Vagina (tissue), 2 donors: ENCODE data around the gene PEX10.

Experiments
- POLR2A ChIP-seq, 2 donors: fragments of 450-650 bp; IDR thresholded peaks; one replicate each; pipeline ENCODE4 v1.6.1; 2017; ENCODE audit warnings: antibody characterized with exemption in 2 of 2, mild to moderate bottlenecking in 2 of 2, moderate library complexity in 2 of 2
- POLR2AphosphoS5 ChIP-seq, 2 donors: sonication (generic); formaldehyde crosslinking; IDR thresholded peaks; one replicate each; pipeline ENCODE4 v1.9.0; 2017; ENCODE audit warnings: antibody characterized with exemption in 2 of 2, mild to moderate bottlenecking in 2 of 2, low read depth in 1 of 2; ENCODE audit not compliant: insufficient read depth in 1 of 2
- TF ChIP-seq, protein P1 (sequence below), 3 experiments: fragments of 450-650 bp in 2 of 3; fragments of 200-600 bp in 1 of 3; sonication (generic) in 1 of 3; IDR thresholded peaks; one replicate each; pipeline ENCODE4 v1.5.1; 2017 to 2019; ENCODE audit warnings: antibody characterized with exemption in 3 of 3, mild to moderate bottlenecking in 2 of 3, moderate library complexity in 2 of 3

DNA sequence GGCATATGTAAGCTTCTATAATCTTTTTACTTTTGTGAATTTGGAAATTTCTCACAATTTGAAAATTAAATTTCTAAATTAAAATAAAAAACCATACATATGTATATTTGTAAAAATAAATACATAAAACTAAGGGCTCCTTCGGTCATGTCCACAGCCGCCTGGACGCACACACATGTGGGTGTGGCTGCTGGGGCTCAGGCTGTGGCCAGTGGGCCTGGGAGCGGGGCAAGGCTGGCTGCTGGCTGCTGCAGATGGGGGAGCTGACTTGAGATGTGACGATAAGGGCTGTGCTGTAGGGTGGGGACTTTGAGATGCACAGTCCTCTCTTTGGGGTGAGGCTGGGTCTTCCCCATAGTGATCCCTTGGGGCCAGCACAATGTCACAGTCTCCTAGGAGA is 15.9 kb downstream of the PEX10 start:
- TF ChIP-seq, protein P1, sequence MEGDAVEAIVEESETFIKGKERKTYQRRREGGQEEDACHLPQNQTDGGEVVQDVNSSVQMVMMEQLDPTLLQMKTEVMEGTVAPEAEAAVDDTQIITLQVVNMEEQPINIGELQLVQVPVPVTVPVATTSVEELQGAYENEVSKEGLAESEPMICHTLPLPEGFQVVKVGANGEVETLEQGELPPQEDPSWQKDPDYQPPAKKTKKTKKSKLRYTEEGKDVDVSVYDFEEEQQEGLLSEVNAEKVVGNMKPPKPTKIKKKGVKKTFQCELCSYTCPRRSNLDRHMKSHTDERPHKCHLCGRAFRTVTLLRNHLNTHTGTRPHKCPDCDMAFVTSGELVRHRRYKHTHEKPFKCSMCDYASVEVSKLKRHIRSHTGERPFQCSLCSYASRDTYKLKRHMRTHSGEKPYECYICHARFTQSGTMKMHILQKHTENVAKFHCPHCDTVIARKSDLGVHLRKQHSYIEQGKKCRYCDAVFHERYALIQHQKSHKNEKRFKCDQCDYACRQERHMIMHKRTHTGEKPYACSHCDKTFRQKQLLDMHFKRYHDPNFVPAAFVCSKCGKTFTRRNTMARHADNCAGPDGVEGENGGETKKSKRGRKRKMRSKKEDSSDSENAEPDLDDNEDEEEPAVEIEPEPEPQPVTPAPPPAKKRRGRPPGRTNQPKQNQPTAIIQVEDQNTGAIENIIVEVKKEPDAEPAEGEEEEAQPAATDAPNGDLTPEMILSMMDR (IDR thresholded peaks at IDR 0.05) = no peak
- TF ChIP-seq POLR2A (IDR thresholded peaks at IDR 0.05) = no peak
- TF ChIP-seq POLR2AphosphoS5 (IDR thresholded peaks at IDR 0.05; ENCODE audit: insufficient read depth in 1 of 2, low read depth in 1 of 2) = no peak
